Measurements from ENCODE around the gene IL19. TPM values are rescaled to one million over a fixed set of nuclear protein-coding genes. Genes with fewer than 3 reads are reported as not detected.

The IL19 gene
- total RNA-seq, 1 experiment from 2014 or later, result not detected

DNA sequence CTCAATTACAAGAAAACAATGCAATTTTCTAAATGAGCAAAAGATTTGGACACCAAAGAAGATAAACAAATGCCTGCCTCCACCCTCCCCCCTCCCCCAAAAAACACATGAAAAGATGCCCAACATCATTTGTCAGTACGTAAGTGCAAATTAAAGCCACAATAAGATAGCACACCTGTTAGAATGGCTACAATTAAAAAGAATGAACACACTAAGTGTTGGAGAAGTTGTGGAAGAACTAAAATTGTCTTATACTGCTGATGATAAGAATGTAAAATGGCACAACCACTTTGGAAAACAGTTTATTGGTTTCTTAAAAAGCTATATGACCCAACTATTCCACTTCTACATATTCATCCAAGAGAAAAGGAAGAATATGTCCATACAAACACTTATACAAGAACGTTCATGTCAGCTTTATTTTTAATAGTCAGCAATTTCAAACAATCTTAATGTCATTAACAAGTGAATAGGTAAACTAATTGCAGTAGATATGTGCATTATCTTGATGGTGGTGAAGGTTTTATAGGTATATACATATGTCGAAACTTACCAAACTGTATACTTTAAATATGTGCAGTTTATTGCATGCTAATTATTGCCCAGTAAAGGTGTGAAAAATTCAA is 105.3 kb downstream of the IL19 start:
- no peaks in the 10 kb centered on the region for H3K4me1 ChIP-seq (ENCODE audit: insufficient read depth, low read length)
- no peaks in the 10 kb centered on the region for H4K20me1 ChIP-seq (ENCODE audit: control insufficient read depth, insufficient read depth, insufficient read length)
- H3K79me2 ChIP-seq (ENCODE audit: insufficient read depth, low read length), result no peaks in the 10 kb centered on the region
- no peak overlapping the region for H4K91ac ChIP-seq (ENCODE audit: insufficient read length, low read depth, low read length)
- no peak overlapping the region for H2BK120ac ChIP-seq (ENCODE audit: low read depth, low read length, poor library complexity, severe bottlenecking)
- H3K56ac ChIP-seq (ENCODE audit: insufficient read length, low read depth, low read length), result no peak overlapping the region
- H3K9me3 ChIP-seq (ENCODE audit: control insufficient read depth, low read depth, low read length), result peaks cover 5% of the 10 kb centered on the region
- H3K23ac ChIP-seq (ENCODE audit: insufficient read length, low read depth, low read length), result no peak overlapping the region
- no peak overlapping the region for H2BK12ac ChIP-seq (ENCODE audit: insufficient read length, low read depth, low read length)
- no peak overlapping the region for H3K14ac ChIP-seq (ENCODE audit: insufficient read depth, low read length)
- H2BK20ac ChIP-seq (ENCODE audit: low read depth, low read length, poor library complexity, severe bottlenecking), result no peak overlapping the region
- no peak overlapping the region for H3K4me3 Mint-ChIP-seq
- H3K27me3 Mint-ChIP-seq (ENCODE audit: low read depth), result peaks cover 6% of the 10 kb centered on the region
- no peak overlapping the region for H4K8ac ChIP-seq (replicated peaks; ENCODE audit: insufficient read length, low read depth, low read length)
- H3K18ac ChIP-seq (ENCODE audit: insufficient read length, low read depth, low read length), result no peak overlapping the region
- peaks cover 31 to 32% of the 10 kb centered on the region in 2 experiments for H3K9me3 Mint-ChIP-seq
- no peak overlapping the region for H3K9ac ChIP-seq (ENCODE audit: extremely low read depth, insufficient read length, low read length)
- H3K36me3 Mint-ChIP-seq (ENCODE audit: insufficient read depth in 1 of 3, low read depth in 3 of 3), result peaks cover 0 to 14% (median 4%) of the 10 kb centered on the region in 3 experiments; a peak in 5 of 7 replicates
- no peak overlapping the region for H3K4ac ChIP-seq (ENCODE audit: low read depth, low read length)
- H3K79me1 ChIP-seq (ENCODE audit: insufficient read depth, low read depth, low read length, poor library complexity, severe bottlenecking), result no peaks in the 10 kb centered on the region
- H2BK5ac ChIP-seq (ENCODE audit: insufficient read length, low read length), result no peak overlapping the region
- no peaks in the 10 kb centered on the region for H3K27me3 ChIP-seq (ENCODE audit: insufficient read depth, low read length)
- no peaks in the 10 kb centered on the region for H3K4me1 Mint-ChIP-seq
- H3K27ac Mint-ChIP-seq, result no peak overlapping the region
- H2BK15ac ChIP-seq (ENCODE audit: low read depth, low read length), result no peak overlapping the region
- no peak overlapping the region for H4K5ac ChIP-seq (ENCODE audit: insufficient read length, low read depth, low read length)
- no peak overlapping the region for H3T11ph ChIP-seq (ENCODE audit: low read length)
- no CpG with 5 or more reads among the region's 3 CpGs for WGBS (ENCODE audit: extremely low coverage, insufficient read length, low lambda C conversion rate)
- no peak overlapping the region for H3K4me2 ChIP-seq (ENCODE audit: insufficient read depth, insufficient read length, low read length)
- TF ChIP-seq CTCF (conservative IDR thresholded peaks at IDR 0.05), result no peak
- no peak for DNase-seq
- no peak overlapping the region for H2AK5ac ChIP-seq (ENCODE audit: insufficient read length, low read length)
- H2AFZ ChIP-seq (ENCODE audit: low read length), result no peak overlapping the region
- H3K27ac ChIP-seq (ENCODE audit: insufficient read length, low read depth, low read length), result no peak overlapping the region
- no peaks in the 10 kb centered on the region for H3K23me2 ChIP-seq (ENCODE audit: insufficient read length, low read depth, low read length, poor library complexity, severe bottlenecking)

Measured in H9 (cell line).